Forelimb muscle (tissue), 1 donor: ENCODE measurements around the gene POLR3C. TPM values are rescaled to one million over a fixed set of nuclear protein-coding genes. Genes with fewer than 3 reads are reported as not detected.
"Not testable (repeated sequence)": the region's sequence is repeated elsewhere in the genome, so short reads cannot be mapped to it uniquely, and the experiment has no call there.

Experiments
- DNase-seq: peaks from one replicate; pipeline ENCODE4 v3.0.0-alpha.2; 2013; ENCODE audit warnings: low read depth
- polyA plus RNA-seq: library from polyadenylated mRNA; unstranded; fragments of 120-200 nt; gene quantifications from one replicate; pipeline ENCODE4 v1.2.1, GENCODE V29; 2013; ENCODE audit not compliant: insufficient read length

POLR3C gene
- polyA plus RNA-seq, 1 donor: 20.2 TPM

- DNase-seq: not testable (repeated sequence)
These were observed 1.1 kb upstream of the POLR3C start for GRCh38 chr1:145822779-145823331.

- DNase-seq: no peak
These were observed 471 bp downstream of the POLR3C start for GRCh38 chr1:145824499-145824842.

- DNase-seq: no peak
These were observed 2.0 kb downstream of the POLR3C start for GRCh38 chr1:145826030-145826429.

GRCh38 chr1:145827966-145828365 is 4.0 kb downstream of the POLR3C start:
- DNase-seq: no peak

- DNase-seq: no peak
These were observed 4.5 kb downstream of the POLR3C start for GRCh38 chr1:145828367-145829026.

- DNase-seq: not testable (repeated sequence)
These were observed 6.8 kb downstream of the POLR3C start for GRCh38 chr1:145830810-145831209.

GRCh38 chr1:145837656-145838055 is 13.7 kb downstream of the POLR3C start:
- no peak for DNase-seq

GRCh38 chr1:145843031-145843430 is 19.0 kb downstream of the POLR3C start:
- DNase-seq: no peak

- DNase-seq: no peak
These were observed 21.1 kb downstream of the POLR3C start for GRCh38 chr1:145845144-145845513.

GRCh38 chr1:145845514-145846161 is 21.6 kb downstream of the POLR3C start, which contains the start of gene NUDT17:
Gene NUDT17, plus strand, starts transcription at chr1:145845630. Its CDS starts 11 bp downstream, at chr1:145845641.
- no peak for DNase-seq

- no peak for DNase-seq
These were observed 22.2 kb downstream of the POLR3C start for GRCh38 chr1:145846201-145846612.

GRCh38 chr1:145847827-145848226 is 23.8 kb downstream of the POLR3C start:
- DNase-seq: no peak

- DNase-seq: no peak
These were observed 25.6 kb downstream of the POLR3C start for GRCh38 chr1:145849356-145850160.

- DNase-seq: no peak
These were observed 31.5 kb downstream of the POLR3C start for GRCh38 chr1:145855426-145855948.

- DNase-seq: no peak
These were observed 33.2 kb downstream of the POLR3C start for GRCh38 chr1:145857170-145857569.

GRCh38 chr1:145858238-145858900 is 34.4 kb downstream of the POLR3C start:
- DNase-seq: no peak

GRCh38 chr1:145858901-145859490 is 35.0 kb downstream of the POLR3C start, which contains the start of gene PIAS3:
Gene PIAS3, minus strand, starts transcription at chr1:145859081. Its CDS starts 91 bp downstream, at chr1:145858990.
- peak; percentile 70 for DNase-seq

GRCh38 chr1:145859491-145860023 is 35.6 kb downstream of the POLR3C start:
- peak; percentile 83 for DNase-seq

- peak; percentile 67 for DNase-seq
These were observed 39.5 kb downstream of the POLR3C start for GRCh38 chr1:145863282-145864018.

GRCh38 chr1:145868232-145868631 is 44.2 kb downstream of the POLR3C start:
- DNase-seq: no peak
